Testis (tissue), 3 donors: ENCODE measurements around the gene TOP3B. TPM values are rescaled to one million over a fixed set of nuclear protein-coding genes. Genes with fewer than 3 reads are reported as not detected.

Experiments
- DNase-seq: peaks from one replicate; pipeline ENCODE4 v3.0.0-alpha.2; 2019
- H3K27ac ChIP-seq, 2 donors: fragments of 200-600 bp; sonication (generic); one replicate each; pipeline ENCODE4 v1.5.1; 2019
- H3K27me3 ChIP-seq: fragments of 200-600 bp; sonication (generic); one replicate; pipeline ENCODE4 v1.5.1; 2019
- H3K36me3 ChIP-seq: fragments of 200-600 bp; sonication (generic); one replicate; pipeline ENCODE4 v1.5.1; 2017; ENCODE audit warnings: low read depth; ENCODE audit errors: missing control alignments
- H3K4me1 ChIP-seq: fragments of 200-600 bp; sonication (generic); one replicate; pipeline ENCODE4 v1.5.1; 2019
- H3K4me3 ChIP-seq, 2 donors: fragments of 200-600 bp; sonication (generic); one replicate each; pipeline ENCODE4 v1.5.1; 2017 to 2019
- H3K9me3 ChIP-seq: fragments of 200-600 bp; sonication (generic); one replicate; pipeline ENCODE4 v1.5.1; 2017
- CTCF ChIP-seq, 3 experiments: fragments of 450-650 bp in 2 of 3; fragments of 200-600 bp in 1 of 3; sonication (generic) in 1 of 3; IDR thresholded peaks; one replicate each; pipeline ENCODE4 v1.5.1; 2016 to 2019; ENCODE audit warnings: antibody characterized with exemption in 3 of 3, mild to moderate bottlenecking in 2 of 3, moderate library complexity in 1 of 3
- POLR2A ChIP-seq: fragments of 450-650 bp; IDR thresholded peaks from one replicate; pipeline ENCODE4 v1.6.1; 2017; ENCODE audit warnings: antibody characterized with exemption, mild to moderate bottlenecking, moderate library complexity
- WGBS, 2 donors: methylation state at CpG; one replicate each; pipeline ENCODE4 v1.1.5; 2018; 5-methylcytosine and 5-hydroxymethylcytosine counted together
- intact Hi-C: fragments of 100-400 bp; cut with DNase I; formaldehyde crosslinking; loops from one replicate; pipeline ENCODE4 v1.15.1; 2023; ENCODE audit warnings: low total_unique reads
- polyA plus RNA-seq: library from polyadenylated mRNA; stranded (reverse); fragments of 350-450 nt; fragmentation: Illumina TruSeq; extraction: RNeasy Lipid Tissue Mini Kit (QIAGEN cat#74804); gene quantifications from one replicate; pipeline ENCODE4 v1.2.3, GENCODE V29; 2014; ENCODE audit warnings: low read depth, low replicate concordance; ENCODE audit not compliant: insufficient read depth
- total RNA-seq, 2 donors: library from RNA; depleted of rRNA; stranded (reverse); fragments of >200 nt; gene quantifications; one replicate each; pipeline ENCODE4 v1.2.3, GENCODE V29; 2016

Gene TOP3B
- total and polyA plus RNA-seq, 3 donors from 2014 or later, result 19.1 to 70.5 (median 65.5) TPM

- H3K9me3 ChIP-seq, result no peaks in the 10 kb centered on the region
- 90 to 94% methylated on average over 16 to 18 of the region's 18 CpGs for WGBS, 2 donors
- TF ChIP-seq CTCF (IDR thresholded peaks at IDR 0.05) (no peak), POLR2A (no peak)
- intact Hi-C loops, result no loop called here
- no peak overlapping the region for H3K27ac ChIP-seq
- no peak overlapping the region for H3K4me3 ChIP-seq
- H3K4me1 ChIP-seq, result peaks cover 8% of the 10 kb centered on the region
- H3K36me3 ChIP-seq, result no peaks in the 10 kb centered on the region
- no peak for DNase-seq
- no peaks in the 10 kb centered on the region for H3K27me3 ChIP-seq
Measured at GRCh38 chr22:21970800-21971617, 11.6 kb downstream of the TOP3B start.

- 88 to 90% methylated on average over 5 to 19 of the region's 19 CpGs for WGBS, 2 donors
- no peak for TF ChIP-seq POLR2A
- no peak for TF ChIP-seq CTCF (IDR thresholded peaks at IDR 0.05)
- intact Hi-C loops, result no loop called here
- Histone ChIP-seq H3K27me3 (no peaks in the 10 kb centered on the region), H3K4me1 (peaks cover 8% of the 10 kb centered on the region), H3K9me3 (no peaks in the 10 kb centered on the region), H3K36me3 (no peaks in the 10 kb centered on the region), H3K27ac (no peak overlapping the region), H3K4me3 (no peak overlapping the region)
- DNase-seq, result no peak
Measured at GRCh38 chr22:21970037-21970799, 12.4 kb downstream of the TOP3B start.

GRCh38 chr22:21968452-21969129 lies 14.0 kb downstream of the TOP3B start:
- no peaks in the 10 kb centered on the region for H3K9me3 ChIP-seq
- WGBS, 2 donors, result 95 to 98% methylated on average over 5 of the region's 5 CpGs
- intact Hi-C loops, result no loop called here
- no peaks in the 10 kb centered on the region for H3K27me3 ChIP-seq
- no peak overlapping the region for H3K4me3 ChIP-seq
- H3K4me1 ChIP-seq, result peaks cover 8% of the 10 kb centered on the region
- no peak for DNase-seq
- TF ChIP-seq POLR2A (no peak), CTCF (IDR thresholded peaks at IDR 0.05) (no peak)
- H3K36me3 ChIP-seq, result no peaks in the 10 kb centered on the region
- H3K27ac ChIP-seq, result no peak overlapping the region

- TF ChIP-seq CTCF (IDR thresholded peaks at IDR 0.05), result no peak
- no peak for TF ChIP-seq POLR2A
- intact Hi-C loops, result no loop called here
- H3K4me1 ChIP-seq, result peaks cover 8% of the 10 kb centered on the region
- 87 to 88% methylated on average over 5 to 7 of the region's 7 CpGs for WGBS, 2 donors
- DNase-seq, result no peak
- no peaks in the 10 kb centered on the region for H3K9me3 ChIP-seq
- no peak overlapping the region for H3K4me3 ChIP-seq
- no peak overlapping the region for H3K27ac ChIP-seq
- no peaks in the 10 kb centered on the region for H3K27me3 ChIP-seq
- no peaks in the 10 kb centered on the region for H3K36me3 ChIP-seq
Measured at GRCh38 chr22:21967693-21968271, 14.8 kb downstream of the TOP3B start.
